ENCODE measurements around the gene ASPRV1.
"Not testable (repeated sequence)": the region's sequence is repeated elsewhere in the genome, so short reads cannot be mapped to it uniquely, and the experiment has no call there.

ASPRV1 gene

DNA sequence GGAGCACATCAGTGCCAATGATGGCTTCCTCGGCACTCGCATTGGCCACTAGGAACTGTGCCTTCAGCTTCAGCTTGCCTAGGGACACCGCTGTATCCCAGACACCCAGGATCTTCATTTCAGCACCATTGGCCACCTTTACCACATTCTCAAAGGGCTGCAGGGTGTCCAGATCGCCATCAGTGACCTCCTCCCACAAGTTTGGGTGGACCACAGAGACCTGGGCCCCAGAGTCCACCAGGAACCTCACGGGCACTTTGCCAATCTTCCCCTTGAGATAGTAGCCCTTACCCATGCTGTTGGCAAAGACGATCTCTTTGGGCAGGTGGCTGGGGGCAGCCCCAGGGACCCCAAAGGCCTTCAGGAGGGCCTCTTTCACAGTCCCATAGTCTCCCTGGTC is 610 bp downstream of the ASPRV1 start:
- no peak for DNase-seq (ENCODE audit: low read depth)

GRCh38 chr2:69959425-69959824 is 2.0 kb downstream of the ASPRV1 start:
- DNase-seq (ENCODE audit: low read depth) = no peak

- no peak for DNase-seq (ENCODE audit: low read depth)
These were observed 3.0 kb downstream of the ASPRV1 start for GRCh38 chr2:69958480-69958879.

DNA sequence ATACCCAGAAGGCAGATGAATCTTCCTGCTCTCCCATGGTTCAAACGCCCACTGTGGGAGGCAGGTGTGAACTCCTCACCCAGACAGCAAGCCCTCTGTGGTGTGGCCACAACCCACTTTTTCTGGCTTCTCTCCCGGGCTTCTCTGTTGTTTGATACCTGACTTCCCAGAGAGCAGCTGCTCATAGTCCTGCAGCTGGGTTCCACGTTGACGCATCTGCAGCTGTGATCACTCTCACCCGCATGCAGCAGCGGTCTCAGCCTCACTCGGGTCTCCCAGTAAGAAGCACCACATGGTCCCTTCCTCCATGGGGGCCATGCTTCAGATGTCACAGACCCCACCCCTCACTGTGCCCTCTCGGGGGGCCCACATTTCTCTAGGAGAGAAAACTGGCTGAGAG is 3.5 kb downstream of the ASPRV1 start:
- DNase-seq (ENCODE audit: low read depth) = no peak

GRCh38 chr2:69956475-69956979 is 4.9 kb downstream of the ASPRV1 start:
- DNase-seq (ENCODE audit: low read depth) = no peak

- DNase-seq (ENCODE audit: low read depth) = no peak
These were observed 6.4 kb downstream of the ASPRV1 start for GRCh38 chr2:69955029-69955428.

DNA sequence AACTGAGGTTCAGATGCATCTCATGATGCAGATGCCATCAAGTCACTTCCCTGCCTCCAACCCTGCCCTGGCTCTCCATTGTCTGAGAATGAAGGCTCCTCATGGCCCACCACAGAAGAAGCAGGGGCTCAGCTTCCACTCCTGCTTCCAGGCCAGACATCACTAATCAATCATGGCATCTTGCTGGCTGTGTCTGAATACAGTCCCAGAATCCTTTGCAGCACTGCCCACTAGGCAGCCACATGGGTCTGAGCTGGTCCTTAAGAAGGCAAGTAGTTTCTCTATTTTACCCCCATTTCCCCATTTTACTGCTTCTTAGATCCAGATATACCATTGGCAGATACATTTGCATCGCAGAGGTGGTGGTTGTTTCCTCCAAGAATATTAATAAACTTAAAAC is 7.3 kb downstream of the ASPRV1 start:
- DNase-seq (ENCODE audit: low read depth) = no peak

DNA sequence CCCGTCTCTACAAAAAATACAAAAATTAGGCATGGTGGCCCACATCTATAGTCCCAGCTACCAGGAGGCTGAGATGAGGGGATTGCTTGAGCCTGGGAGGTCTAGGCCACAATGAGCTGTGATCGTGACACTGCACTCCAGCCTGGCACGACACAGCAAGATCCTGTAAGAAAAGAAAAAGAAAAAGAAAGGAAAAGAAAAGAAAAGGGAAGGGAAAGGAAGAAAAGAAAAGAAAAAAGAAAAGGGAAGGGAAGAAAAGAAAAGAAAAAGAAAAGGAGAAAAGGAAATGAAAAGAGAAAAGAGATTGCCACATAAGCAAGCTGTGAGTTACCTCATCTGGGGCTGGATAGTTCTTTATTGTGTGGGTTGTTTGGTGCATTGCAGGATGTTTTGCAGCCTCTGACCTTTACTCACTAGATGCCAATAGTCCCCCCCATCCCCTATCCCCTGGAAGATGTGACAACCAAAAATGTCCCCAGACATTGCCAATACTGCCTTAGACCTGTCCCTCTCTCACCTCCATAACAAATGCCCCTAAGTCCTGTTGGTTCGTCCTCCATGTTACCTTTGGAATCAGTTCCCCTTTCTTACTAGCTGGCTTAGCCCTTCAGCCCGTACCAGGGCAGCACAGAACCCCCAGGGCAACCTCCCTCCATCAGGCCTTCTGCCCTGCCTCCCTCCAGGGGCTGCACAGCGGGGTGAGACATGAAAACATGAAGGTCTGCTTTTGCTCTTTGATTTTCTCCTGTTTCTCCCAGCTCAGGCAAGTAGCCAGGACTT is 8.9 kb downstream of the ASPRV1 start:
- DNase-seq (ENCODE audit: low read depth) = no peak

GRCh38 chr2:69950671-69951070 is 10.8 kb downstream of the ASPRV1 start:
- DNase-seq (ENCODE audit: low read depth) = not testable (repeated sequence)

- no peak for DNase-seq (ENCODE audit: low read depth)
These were observed 11.2 kb downstream of the ASPRV1 start for GRCh38 chr2:69950241-69950640.

DNA sequence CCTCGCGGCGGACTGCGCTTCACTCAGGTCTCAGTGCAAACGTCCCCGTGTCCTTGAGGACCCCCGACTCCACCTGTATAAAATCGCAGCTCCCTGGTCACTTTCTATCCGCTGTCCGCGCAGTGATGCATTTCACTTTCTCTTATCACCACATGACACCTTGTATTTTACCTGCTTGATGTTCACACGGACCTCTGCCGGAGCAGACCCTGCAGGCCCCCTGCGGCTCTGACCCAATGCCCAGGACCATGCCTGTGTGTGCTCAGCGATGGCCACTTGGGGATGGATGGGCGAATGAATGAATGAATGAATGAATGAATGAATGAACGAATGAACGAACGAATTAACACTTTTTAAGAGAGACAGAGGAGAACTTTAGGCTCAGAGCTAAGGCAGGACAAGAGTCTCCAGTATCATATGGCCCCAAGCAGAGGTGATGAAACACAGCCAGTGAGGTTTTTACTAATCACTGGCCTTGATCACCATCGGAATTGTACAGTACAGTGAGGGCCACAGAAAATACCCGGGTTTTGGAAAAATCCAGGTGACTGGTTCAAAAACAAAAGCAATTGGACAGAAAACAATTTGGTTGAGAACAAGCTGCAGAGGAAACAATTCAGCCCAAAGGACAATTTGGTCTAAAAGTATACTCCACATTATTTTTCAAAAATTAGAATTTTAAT is 12.3 kb downstream of the ASPRV1 start:
- DNase-seq (ENCODE audit: low read depth) = no peak

GRCh38 chr2:69948032-69948962 is 13.1 kb downstream of the ASPRV1 start:
- no peak for DNase-seq (ENCODE audit: low read depth)

DNA sequence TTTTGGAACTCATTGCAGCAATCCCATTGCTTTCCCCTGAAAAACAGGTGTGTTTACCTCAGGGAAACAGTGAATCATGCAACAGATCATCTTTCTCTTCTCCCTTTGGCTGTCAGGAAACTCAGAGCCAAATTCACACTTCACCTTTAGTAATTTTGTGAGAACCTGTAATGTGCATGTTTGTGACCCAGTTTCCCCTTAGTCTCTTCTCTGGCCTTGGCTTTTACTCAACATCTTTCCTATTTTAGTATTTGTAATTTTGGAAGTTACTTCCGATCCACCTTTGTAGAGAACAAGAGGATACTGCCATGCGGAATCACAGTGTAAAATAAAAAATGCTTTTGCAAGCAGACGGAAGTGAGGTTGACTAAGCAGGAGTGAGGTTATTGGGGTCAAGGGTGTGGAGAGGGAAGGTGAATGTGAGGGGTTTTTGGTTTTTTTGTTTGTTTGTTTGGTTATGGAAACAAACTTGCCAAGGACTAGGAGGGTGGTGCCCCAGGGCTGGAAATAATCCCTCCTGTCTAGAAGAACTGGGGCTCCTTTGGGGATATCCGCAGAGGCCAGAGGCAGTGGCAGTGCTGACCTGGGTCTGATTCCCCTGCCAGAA is 14.0 kb downstream of the ASPRV1 start:
- DNase-seq (ENCODE audit: low read depth) = no peak

- DNase-seq (ENCODE audit: low read depth) = peak; percentile 15
These were observed 14.8 kb downstream of the ASPRV1 start for GRCh38 chr2:69946351-69947324.

DNA sequence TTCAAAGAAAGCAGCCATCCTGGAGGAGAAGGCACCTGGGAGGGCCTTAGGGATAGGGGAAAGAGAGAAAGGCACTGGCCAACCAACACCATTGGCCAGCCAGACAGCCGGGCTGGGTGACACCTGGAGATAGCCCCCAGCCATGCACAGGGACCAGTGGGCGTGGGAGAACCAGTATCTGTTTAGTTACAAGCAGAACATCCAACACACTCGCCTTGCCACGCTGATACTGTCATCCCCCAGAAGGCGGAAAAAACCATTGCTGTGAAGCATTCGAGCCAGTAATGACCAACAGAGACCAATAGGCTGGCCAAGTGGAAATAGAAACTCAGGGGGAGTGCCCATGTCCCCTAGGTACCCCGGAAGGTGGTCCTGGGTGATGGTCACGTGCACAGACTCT is 15.5 kb downstream of the ASPRV1 start:
- DNase-seq (ENCODE audit: low read depth) = no peak

- DNase-seq (ENCODE audit: low read depth) = no peak
These were observed 16.0 kb downstream of the ASPRV1 start for GRCh38 chr2:69945441-69945840.

- DNase-seq (ENCODE audit: low read depth) = no peak
These were observed 16.7 kb downstream of the ASPRV1 start for GRCh38 chr2:69944756-69945155.

GRCh38 chr2:69943843-69944525 is 17.4 kb downstream of the ASPRV1 start:
- DNase-seq (ENCODE audit: low read depth) = no peak

DNA sequence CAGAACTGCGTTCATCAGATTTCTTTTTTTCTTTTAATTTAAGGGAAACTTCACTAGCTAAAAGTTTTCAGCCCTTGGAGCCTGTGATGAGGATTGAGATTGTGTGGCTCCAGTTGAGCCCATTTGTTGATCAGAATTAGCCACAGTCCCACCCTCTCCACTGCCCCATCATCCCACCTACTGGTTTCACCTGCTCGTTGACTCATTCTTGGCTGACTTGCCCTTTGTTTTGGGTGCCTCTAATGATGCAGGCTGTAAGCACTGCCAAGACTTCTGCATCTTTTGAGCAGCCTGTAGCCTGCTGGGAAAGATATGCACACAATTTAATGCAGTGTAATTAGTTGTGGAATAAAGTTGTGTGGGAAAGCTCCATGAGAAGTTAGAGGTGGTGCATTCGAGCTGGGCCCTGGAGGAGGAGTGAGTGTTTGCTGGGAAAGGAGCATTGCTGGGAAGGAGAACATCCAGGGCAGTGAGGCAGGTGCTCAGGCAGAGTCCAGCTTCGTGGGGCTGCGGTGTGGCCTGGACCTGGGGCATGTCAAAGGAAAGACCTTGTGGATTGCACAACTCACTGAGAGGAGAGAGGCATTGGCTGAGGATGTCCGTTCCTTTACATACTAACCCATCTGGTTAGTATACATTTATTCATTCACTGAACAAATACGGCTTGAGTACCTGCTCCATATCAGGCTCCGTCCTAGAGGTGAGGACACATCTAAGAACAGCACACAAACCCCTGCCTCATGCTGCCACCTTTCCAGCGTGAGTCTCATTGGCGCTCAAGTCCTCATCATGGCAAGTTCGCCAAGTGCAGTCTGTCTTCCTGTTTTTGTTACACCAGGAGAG is 18.2 kb downstream of the ASPRV1 start:
- no peak for DNase-seq (ENCODE audit: low read depth)
